ENCODE data around the gene METTL22. TPM values are rescaled to one million over a fixed set of nuclear protein-coding genes. Genes with fewer than 3 reads are reported as not detected.

METTL22 gene
- total RNA-seq, 1 donor from 2014 or later: 49.6 TPM

GRCh38 chr16:8685617-8686016, 64.1 kb downstream of the METTL22 start:
- DNase-seq (no peak), ATAC-seq (ENCODE audit: low read depth) (no peak)
- Mint-ChIP-seq H3K27me3 (no peaks in the 10 kb centered on the region), H3K4me3 (no peak overlapping the region), H3K4me1 (peaks cover 17% of the 10 kb centered on the region), H3K9me3 (peaks cover 14% of the 10 kb centered on the region), H3K27ac (no peak overlapping the region), H3K36me3 (ENCODE audit: low read depth) (peaks cover 38% of the 10 kb centered on the region)
- ChIA-PET CTCF (no interaction called here), POLR2A (interaction anchor here (0.7 kb wide), 1 partner anchor 10 kb away, joined by 4 read pairs; no protein-coding TSS in a partner anchor)
- intact Hi-C loops (cut with micrococcal nuclease): no loop called here
- TF ChIP-seq CTCF (IDR thresholded peaks at IDR 0.05): no peak

- ATAC-seq (ENCODE audit: low read depth): no peak
- Mint-ChIP-seq H3K9me3 (peaks cover 16% of the 10 kb centered on the region), H3K36me3 (ENCODE audit: low read depth) (peaks cover 40% of the 10 kb centered on the region), H3K27me3 (no peaks in the 10 kb centered on the region), H3K4me1 (peaks cover 12% of the 10 kb centered on the region), H3K4me3 (no peak overlapping the region), H3K27ac (no peak overlapping the region)
- ChIA-PET POLR2A (no interaction called here), CTCF (no interaction called here)
- no peak for DNase-seq
- no peak for TF ChIP-seq CTCF (IDR thresholded peaks at IDR 0.05)
- intact Hi-C loops (cut with micrococcal nuclease): no loop called here
Observed at GRCh38 chr16:8686031-8686621, 64.6 kb downstream of the METTL22 start.

GRCh38 chr16:8686879-8687278, 65.4 kb downstream of the METTL22 start:
- no peaks in the 10 kb centered on the region for H3K27me3 Mint-ChIP-seq
- peaks cover 12% of the 10 kb centered on the region for H3K4me1 Mint-ChIP-seq
- no peak for DNase-seq
- no peak for TF ChIP-seq CTCF (IDR thresholded peaks at IDR 0.05)
- ATAC-seq (ENCODE audit: low read depth): no peak
- H3K36me3 Mint-ChIP-seq (ENCODE audit: low read depth): peaks cover 40% of the 10 kb centered on the region
- intact Hi-C loops (cut with micrococcal nuclease): no loop called here
- H3K4me3 Mint-ChIP-seq: no peak overlapping the region
- no peak overlapping the region for H3K27ac Mint-ChIP-seq
- CTCF ChIA-PET: no interaction called here
- POLR2A ChIA-PET: no interaction called here
- peaks cover 16% of the 10 kb centered on the region for H3K9me3 Mint-ChIP-seq

DNA sequence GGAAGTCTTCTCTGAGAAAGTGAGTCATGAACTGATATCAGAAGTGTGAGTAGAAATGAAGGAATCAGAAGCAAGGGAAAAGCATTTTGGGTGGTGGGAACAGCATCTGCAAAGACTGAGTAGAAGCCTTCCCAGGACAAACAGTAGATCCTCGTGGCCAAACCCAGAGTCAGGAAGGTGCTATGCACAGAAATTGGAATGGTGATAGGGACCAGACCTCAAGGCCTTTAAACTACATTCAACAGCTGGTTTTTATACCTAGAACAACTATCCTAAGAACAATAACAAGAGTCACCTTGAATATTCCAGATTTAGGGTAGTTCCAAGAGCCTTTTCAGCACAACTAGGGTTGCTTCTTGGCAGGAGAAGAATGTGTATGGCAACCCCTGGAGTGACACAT, 68.2 kb downstream of the METTL22 start:
- POLR2A ChIA-PET: no interaction called here
- H3K4me3 Mint-ChIP-seq: no peak overlapping the region
- TF ChIP-seq CTCF (IDR thresholded peaks at IDR 0.05): no peak
- H3K27me3 Mint-ChIP-seq: no peaks in the 10 kb centered on the region
- DNase-seq (no peak), ATAC-seq (ENCODE audit: low read depth) (no peak)
- peaks cover 16% of the 10 kb centered on the region for H3K9me3 Mint-ChIP-seq
- intact Hi-C loops (cut with micrococcal nuclease): no loop called here
- CTCF ChIA-PET: no interaction called here
- H3K27ac Mint-ChIP-seq: no peak overlapping the region
- peaks cover 38% of the 10 kb centered on the region for H3K36me3 Mint-ChIP-seq (ENCODE audit: low read depth)
- H3K4me1 Mint-ChIP-seq: peaks cover 12% of the 10 kb centered on the region

DNA sequence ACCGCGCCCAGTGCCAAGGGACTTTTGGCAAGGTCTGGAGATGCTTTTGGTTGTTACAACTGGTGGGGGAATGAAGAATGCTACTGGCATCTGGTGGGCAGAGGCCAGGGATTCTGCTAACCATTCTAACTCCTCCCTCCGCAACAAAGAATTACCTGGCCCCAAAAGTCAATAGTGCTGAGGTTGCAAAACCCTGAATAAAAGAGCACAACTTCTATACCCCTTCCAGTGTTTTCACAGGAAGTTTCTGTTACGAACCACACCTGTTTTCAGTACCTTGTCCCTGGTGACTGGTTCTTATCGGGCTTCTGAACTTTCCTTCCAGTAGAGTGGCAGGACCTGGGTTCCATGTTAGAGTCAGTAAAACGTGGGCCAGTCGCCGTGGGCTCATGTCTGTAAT, 70.2 kb downstream of the METTL22 start:
- DNase-seq (no peak), ATAC-seq (ENCODE audit: low read depth) (no peak)
- ChIA-PET POLR2A (no interaction called here), CTCF (no interaction called here)
- H3K9me3 Mint-ChIP-seq: peaks cover 16% of the 10 kb centered on the region
- intact Hi-C loops (cut with micrococcal nuclease): no loop called here
- no peak for TF ChIP-seq CTCF (IDR thresholded peaks at IDR 0.05)
- H3K27ac Mint-ChIP-seq: no peak overlapping the region
- H3K36me3 Mint-ChIP-seq (ENCODE audit: low read depth): peaks cover 42% of the 10 kb centered on the region
- H3K27me3 Mint-ChIP-seq: no peaks in the 10 kb centered on the region
- no peaks in the 10 kb centered on the region for H3K4me1 Mint-ChIP-seq
- H3K4me3 Mint-ChIP-seq: no peak overlapping the region
